SKM-1 treated with dmso at 0.1 percent for 144 hours (cell line): ENCODE data around the gene PKHD1.
"Not testable (repeated sequence)": the region's sequence is repeated elsewhere in the genome, so short reads cannot be mapped to it uniquely, and the experiment has no call there.

Experiments
- DNase-seq: peaks from one replicate; lab custom pipeline; 2025; ENCODE audit not compliant: unreplicated experiment; lab: John Stamatoyannopoulos, UW

PKHD1 gene

DNA sequence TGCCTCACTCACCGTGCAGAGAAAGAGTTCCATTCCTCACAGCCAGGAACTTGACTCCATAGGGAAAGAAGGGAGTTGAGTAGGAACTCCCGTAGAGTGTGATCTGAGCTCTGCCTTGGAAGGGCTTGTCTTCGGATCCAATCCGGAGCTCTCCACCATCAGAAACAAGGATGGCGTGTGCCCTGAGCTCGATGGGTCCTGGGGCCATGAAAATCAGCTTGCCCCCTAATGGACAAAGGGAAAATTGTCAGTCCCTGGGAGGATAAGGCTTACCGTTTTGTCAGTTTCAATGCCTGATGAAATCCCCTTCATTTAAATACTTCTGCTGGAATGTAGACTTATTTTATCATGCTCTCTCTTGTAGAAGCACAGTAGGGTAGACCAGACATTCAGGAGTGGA, 153.3 kb downstream of the PKHD1 start:
- DNase-seq = no peak

DNA sequence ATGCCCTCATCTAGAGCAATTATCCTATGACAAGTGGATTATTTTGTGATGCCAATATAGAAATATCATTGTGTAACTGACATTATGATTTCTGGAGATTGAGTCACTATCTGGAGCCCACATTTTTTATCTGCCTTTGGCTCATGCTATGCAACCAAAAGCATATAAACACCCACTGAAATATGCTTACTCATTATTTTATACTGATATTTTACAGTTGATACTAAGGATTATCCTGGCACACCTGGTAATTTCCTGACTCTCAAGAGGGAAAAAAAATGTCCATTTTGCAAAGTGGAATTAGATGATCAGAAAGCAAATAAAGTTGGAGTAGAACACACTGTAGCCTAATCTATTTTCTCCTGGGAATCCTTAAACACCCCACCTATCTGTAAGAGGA, 154.5 kb downstream of the PKHD1 start:
- no peak for DNase-seq

DNA sequence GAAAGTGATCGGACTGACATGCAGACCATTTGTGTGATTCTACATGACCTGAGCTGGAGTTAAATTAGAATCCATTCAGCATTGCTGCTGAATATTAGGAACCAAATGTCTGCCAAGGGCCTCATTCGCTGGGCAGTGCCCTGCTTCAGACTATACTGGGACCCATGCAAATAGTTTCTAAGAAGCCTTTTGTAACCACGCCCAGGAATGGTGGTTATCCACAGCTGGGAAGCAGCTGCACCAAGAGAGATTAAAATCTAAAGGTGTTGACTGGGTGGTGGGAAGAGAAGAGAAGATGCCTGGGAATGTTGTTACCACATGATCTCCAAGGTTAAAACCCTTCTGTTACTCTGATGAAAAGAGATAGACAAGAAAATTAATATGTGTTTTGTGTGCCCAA, 156.8 kb downstream of the PKHD1 start:
- no peak for DNase-seq

DNA sequence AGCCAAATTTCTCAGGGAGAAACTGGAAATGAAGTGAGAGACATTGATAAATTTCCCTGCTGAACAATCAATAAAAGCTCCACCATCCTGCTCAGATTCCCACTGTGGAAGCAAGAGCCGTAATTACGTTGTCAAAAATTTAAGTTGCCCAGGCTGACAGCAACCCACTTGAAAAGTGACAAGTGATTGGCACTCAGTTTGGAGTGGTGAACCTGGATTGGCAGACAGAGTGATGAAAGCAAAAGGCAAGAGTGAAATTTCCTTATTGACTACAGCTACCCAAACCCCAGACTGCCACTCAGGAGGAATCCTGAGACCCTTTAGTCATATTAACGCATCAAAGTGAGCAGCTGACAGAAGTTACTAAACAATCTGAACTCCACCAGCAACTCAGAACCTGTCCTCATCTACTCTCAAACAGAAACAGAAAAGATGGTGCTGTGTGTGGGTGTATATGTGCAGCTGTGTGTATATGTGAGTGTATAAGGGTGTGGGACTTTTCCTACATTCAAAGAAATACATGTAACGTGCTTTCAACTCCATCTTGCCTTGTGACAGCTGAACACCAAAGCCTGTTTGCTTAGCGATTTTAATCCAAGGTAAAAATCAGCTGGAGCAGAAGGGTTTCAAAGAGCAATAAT, 157.4 kb downstream of the PKHD1 start:
- DNase-seq = no peak

DNA sequence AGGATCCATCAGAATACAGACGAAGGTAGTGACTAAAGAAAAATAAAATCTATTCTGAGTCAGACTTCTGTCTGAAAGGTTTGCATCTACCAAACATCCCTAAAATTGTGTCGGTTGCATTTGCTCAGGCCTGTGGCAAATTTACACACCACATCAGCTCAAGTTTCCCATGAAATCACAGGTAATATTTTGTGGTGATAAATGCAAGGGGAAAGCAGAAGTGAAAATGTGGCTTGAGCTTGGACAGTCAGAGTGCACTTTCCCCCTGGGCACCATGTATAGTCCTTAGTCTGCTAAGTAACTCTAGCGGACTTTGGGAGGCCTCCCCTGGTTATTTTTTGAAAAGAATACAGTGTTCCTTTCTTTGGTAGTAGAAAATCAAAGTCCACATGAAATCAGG, 159.1 kb downstream of the PKHD1 start:
- DNase-seq = no peak

DNA sequence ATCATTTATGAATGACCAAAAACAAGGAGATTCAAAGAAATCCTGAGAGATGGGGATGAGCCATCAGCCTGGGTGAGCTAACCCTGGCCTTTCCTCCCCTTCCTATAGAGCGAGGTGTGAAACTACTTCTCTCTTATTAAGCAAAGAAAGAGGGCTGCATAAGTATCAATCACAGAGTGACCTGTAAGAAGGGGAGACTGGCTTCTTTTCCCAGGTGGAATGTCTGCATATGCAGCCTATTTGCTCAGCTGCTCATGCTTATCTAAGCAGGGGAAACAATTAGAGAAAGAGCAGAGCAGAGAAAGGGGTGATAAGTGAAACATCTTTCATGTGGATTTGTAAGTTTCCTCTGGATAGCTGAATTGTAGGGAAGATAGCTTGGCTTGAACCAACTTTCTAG, 160.0 kb downstream of the PKHD1 start:
- no peak for DNase-seq

DNA sequence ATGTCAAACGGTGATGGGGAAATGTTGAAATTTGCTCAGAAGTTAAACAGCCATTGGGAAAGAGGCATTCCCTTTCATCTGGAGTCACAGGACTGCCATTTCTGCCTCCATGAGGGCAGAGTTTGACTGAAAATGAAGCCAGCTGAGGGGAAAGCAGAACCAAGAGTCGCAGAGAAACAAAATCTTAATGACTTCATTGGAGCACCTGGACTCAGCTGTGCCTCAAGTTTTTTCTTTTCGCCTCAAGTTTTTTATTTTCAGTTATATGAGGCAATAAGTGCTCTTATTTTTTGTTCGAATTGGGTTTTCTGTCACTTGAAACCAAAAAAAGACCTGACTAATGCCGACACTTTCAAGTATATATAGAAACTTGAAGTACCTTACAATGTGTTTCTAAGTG, 161.3 kb downstream of the PKHD1 start:
- DNase-seq = no peak

DNA sequence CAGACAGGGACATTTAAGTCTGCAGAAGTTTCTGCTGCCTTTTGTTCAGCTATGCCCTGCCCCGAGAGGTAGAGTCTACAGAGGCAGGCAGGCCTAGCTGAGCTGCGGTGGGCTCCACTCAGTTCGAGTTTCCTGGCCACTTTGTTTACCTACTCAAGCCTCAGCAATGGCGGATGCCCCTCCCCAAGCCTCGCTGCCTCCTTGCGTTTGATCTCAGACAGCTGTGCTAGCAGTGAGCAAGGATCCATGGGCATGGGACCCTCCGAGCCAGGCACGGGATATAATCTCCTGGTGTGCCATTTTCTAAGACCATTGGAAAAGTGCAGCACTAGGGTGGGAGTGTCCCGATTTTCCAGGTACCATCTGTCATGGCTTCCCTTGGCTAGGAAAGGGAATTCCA, 164.9 kb downstream of the PKHD1 start:
- not testable (repeated sequence) for DNase-seq

DNA sequence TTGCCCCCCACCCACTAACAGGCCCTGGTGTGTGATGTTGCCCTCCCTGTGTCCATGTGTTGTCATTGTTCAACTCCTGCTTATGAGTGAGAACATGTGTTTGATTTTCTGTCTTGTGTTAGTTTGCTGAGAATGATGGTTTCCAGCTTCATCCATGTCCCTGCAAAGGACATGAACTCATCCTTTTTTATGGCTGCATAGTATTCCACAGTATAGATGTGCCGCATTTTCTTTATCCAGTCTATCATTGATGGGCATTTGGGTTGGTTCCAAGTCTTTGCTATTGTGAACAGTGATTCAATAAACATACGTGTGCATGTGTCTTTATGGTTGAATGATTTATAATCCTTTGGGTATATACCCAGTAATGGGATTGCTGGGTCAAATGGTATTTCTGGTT, 169.1 kb downstream of the PKHD1 start:
- DNase-seq = not testable (repeated sequence)

DNA sequence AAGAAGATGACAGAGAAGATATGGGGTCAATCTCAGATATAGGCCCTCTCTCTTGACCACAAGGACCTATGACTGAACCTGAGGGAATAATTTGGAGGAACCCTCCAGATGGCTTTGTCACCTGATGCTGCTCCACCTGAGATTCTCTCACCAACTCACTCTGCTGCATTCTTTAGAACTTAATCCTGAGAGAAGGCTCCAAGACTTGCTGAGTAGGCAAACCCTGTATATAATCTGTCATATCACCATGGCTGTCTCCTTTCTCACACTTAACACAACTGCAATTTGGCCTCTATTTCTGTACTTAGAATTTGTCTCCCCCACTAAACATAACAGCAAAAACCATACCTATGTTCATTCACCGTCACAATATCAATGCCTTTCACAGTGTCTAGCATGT, 172.3 kb downstream of the PKHD1 start:
- DNase-seq = no peak

DNA sequence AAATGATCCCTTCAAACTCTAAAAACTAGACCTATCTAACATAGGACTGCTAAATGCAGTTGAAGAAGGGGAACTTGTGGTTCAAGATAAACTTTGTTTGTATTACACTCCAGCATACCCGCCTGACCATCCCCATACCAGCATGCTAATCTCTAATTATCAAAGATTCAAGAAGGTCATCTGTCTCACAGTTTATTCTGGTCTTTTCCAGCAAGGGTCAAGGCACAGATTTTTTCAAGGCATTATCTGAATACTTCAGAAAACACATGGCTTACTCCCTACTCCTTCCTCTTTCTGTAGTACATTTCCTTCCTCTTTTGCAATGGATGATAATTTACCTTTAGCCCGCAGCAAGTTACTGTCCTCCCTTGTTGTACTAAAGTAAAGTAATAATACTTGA, 174.1 kb downstream of the PKHD1 start:
- peak; percentile 86 for DNase-seq

DNA sequence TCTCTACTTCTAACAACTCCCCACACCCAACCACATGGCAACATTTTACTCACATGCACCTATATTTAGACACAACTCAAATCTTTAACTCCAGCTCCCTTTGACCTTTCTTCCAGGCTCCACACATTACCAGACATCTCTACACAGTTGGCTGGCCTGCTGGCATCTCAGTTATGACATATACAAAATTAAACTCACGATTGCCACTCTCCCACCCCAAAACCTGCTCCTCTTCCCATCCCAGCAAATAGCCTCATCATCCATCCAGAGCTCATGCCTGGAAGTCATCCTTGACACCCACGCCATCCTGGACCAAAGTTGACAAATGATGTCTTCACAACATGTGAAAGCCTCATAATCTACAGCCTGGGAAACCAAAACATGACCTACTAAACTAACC, 176.6 kb downstream of the PKHD1 start:
- DNase-seq = no peak

DNA sequence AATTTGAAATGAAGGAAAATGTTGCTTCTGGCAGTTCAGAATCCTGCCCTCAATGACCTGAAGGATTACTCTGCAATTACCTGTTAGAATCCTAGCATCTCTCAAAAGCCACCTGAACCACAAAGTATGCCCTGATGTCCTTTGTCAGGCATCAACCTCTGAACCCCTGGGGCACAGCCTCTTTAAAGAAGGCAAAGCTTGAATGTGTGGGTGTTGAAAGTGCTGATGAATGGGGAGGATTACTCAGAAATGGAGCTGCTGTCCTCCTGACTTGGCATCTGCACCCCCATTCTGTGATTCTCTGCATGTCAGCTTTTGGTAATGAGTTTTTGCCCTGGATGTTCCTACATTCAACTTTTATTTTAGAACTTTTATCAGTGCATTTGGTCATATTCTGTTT, 179.2 kb downstream of the PKHD1 start:
- DNase-seq = no peak

DNA sequence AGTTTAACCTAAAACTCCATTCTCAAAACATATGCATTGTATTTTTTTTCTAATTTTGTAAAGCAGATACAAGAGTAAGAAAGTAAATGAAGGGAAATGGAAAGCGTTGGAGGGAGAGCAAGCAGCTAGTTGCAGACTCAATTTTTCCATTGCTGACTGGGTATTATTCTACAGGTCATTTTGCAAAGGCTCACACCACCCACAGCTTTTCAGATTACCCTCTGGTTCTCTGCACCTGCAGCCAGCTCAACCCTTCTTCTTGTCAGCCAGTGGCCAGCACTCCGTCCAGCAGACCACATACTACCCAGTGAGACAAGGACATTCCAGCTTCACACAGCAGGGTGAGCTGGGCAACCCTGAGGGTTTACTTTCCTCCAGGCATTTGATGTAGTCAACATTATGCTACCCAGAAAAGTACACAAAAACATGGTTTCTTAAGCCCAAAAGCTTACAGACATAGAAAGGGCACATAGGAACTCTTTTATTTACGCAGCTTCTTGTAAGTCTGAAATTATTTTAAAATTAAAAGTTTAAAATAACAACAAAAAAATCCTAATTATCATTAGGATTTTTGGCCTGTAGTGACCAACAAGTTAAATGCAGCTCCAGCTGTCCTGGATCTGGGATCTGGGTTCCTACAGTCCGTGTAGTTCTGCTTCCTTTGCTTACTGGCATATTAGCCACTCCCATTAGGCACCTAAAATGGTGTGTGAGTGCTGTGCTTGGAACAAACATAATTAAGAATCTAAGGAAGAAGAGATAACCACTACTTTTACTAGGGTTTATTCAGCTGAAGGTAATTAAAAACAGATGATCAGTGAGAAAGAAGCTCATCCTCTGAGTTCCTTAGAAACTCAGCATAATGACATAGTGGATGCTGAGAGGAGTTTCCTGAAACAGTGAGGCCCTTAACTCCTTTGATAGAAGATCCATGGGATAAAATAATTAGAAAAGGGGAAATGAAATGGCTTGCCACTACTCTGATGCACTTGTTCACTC, 185.3 kb downstream of the PKHD1 start:
- DNase-seq = no peak

DNA sequence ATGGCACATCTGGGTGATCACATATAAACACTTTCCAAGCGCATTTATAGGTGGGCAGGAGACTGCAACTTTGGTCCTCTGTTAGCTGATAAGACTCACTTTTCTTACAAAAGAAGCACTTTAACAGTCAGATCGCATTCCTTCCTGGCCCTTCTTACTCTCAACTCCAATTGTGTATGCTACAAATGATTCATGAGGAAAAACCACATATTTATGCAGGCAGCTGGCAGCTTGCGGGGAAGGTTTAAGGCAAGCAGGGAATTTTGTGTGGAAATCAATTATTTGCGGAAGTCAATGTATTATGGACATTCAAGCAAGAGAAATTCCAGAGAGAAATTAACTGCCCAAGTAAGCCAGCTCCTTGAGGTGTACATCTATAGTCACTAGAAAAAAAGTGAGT, 194.0 kb downstream of the PKHD1 start:
- DNase-seq = no peak

DNA sequence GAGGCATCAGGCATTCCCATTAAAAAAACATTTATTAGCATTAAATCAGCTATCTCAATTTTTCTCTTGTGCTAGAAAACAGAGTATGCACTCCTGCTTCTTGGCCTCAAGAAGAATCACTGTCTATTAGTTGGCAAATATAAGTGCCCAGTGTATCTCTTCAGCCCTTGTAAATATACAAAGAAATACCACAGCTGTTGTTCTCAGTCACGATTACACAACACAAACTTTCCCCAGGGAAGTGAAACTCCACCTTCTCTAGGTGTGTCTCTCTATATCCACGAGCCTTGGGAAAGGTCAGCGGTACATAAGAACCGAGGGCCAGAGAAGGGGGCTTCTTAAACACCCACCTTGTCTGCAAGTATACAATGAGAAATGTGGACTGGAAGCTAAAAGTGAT, 194.7 kb downstream of the PKHD1 start:
- DNase-seq = no peak

DNA sequence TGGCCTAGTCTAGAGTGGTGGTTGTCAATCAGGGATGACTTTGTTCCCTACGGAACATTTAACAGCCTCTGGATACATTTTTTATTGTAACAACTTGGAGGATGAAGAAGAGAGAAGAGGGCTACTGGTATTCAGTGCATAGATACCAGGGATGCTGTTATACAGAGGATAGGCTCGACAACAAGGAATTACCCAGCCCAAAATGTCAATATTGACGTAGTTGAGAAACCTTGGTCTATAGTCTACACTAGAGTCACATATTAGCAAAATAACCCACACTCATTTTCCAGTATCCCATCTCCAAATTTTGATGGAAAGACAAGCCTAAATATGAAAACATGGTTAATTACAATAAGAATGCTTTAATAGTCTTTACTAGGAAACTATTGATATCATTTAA, 195.1 kb downstream of the PKHD1 start:
- DNase-seq = no peak

DNA sequence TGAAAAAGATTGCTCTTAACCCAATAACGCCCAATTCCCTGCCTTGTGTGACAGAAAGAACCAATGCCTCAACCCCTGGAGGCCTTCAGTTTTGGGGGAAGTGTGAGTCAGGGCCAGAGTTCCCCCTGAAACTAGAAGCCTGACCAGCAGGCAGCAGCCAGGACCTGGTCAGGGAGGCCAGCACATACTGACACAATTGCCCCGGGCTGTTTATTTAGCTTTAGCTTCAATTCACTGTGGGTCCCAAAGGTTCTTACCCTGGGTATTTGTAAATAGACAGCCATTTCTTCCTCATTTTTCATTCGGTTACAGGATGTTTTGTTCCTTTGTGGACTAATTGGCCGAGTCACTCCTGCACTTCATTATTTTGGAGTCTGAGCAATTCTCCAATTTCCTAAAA, 195.6 kb downstream of the PKHD1 start:
- no peak for DNase-seq

DNA sequence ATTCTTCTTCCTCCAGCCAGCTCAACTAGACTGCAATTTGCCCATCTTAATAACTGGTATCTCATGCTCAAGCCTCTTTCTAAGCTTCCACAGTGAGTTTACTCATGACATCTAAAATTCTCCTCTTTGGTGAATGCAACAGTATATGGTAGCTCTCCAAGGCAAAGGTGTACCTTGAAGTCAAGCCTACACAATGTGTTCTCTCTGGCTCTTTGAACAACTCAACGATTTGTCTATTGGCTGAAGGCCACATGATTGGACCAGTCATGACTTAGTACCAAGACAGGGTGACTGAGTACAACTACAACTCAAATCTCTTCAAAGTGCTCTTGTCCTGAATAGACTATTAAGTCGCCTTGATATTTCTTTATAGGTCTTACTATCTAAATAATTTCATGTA, 199.6 kb downstream of the PKHD1 start:
- no peak for DNase-seq

DNA sequence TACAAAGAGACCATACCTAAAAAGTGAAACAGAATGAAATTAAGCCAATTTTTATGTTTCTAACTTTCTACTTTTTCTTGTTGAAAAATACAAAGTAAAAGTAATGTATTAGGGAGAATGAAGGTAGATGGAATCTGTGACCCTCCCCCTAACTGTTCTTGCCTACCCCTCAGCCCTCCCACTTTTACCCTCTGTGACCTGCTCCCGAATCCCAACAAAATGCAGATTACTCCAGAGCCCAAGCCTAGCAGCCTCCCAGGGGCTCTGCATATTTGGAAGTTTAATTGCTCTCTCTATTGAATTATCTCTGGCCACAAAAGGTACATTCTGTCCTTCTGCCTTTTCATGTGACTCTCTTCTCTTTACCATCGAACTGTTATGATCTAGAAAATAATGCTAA, 201.5 kb downstream of the PKHD1 start:
- DNase-seq = no peak

DNA sequence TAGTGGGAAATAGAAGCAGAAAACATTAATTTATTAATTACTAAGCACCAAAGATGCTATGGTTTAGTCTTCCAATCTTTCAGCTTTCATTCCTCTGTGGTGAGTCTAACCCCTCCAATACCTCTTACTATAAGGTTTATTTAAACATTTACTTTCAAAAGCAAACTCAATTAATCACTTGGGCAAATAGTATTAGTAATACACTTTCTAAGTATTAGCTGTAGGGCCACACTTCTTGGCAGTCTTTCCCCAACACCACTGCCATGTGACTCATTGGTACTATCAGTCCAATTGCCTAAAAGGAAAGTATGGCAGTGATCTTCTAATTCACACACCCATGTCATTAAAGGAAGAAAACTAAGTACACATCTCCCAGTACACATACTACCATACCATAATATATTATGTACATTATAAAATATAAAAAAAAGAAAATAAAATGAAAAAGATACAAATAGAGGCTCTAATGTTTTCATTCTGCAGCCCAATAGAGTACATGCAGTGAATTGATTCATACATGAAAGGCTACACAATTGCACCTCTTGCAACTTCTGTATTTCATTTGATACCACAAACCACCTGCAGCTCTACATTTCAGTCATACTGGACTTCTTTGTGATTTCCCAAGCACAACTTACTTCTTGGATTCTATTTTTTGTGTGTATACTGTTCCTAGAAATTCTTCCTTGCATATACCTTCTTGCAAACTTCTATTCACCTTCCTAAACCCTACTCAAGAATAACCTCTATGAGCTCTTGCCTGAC, 218.6 kb downstream of the PKHD1 start:
- no peak for DNase-seq

DNA sequence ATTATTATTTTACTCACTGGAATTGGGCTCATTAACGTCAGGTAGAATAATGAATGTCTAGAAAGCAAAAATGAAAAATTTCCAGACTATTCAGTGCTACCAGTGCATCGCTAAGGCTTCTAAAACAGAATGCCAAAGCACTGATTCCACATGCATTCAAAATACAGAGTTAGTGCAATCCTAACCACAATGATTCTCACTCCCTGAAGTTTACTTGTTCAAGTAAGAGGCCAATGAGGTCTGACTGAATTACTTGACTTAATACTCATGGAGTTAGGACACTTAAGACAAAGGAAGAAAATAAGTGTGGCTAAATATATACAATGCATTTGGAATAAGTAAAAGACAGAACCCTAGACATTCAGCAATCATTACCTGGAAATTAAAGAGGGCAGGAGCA, 220.5 kb downstream of the PKHD1 start:
- DNase-seq = no peak
